ENCODE data around the gene PDZD7.

GRCh38 chr10:101018118-101018599 lies 12.8 kb downstream of the PDZD7 start:
- TF ChIP-seq CTCF (IDR thresholded peaks at IDR 0.05) = no peak
- TF ChIP-seq POLR2A (IDR thresholded peaks at IDR 0.05) = no peak
